Left ventricle myocardium inferior (tissue), 1 donor: ENCODE measurements around the gene MAPK1. TPM values are rescaled to one million over a fixed set of nuclear protein-coding genes. Genes with fewer than 3 reads are reported as not detected.
"Not testable (repeated sequence)": the region's sequence is repeated elsewhere in the genome, so short reads cannot be mapped to it uniquely, and the experiment has no call there.

ENCODE experiments used
- DNase-seq: peaks from one replicate; pipeline ENCODE4 v3.0.0-alpha.2; 2020
- H3K27ac ChIP-seq: fragments of 200-600 bp; replicated peaks from 2 replicates; pipeline ENCODE4 v1.8.0; 2021
- H3K27me3 ChIP-seq: fragments of 200-600 bp; 2 replicates; pipeline ENCODE4 v1.8.0; 2021; ENCODE audit warnings: low read depth
- H3K36me3 ChIP-seq: fragments of 200-600 bp; 2 replicates; pipeline ENCODE4 v1.8.0; 2021
- H3K4me1 ChIP-seq: fragments of 200-600 bp; 2 replicates; pipeline ENCODE4 v1.8.0; 2021
- H3K4me3 ChIP-seq: fragments of 200-600 bp; 2 replicates; pipeline ENCODE4 v1.8.0; 2021; ENCODE audit warnings: mild to moderate bottlenecking, moderate library complexity
- H3K9me3 ChIP-seq: fragments of 200-600 bp; replicated peaks from 2 replicates; pipeline ENCODE4 v1.8.0; 2021
- CTCF ChIP-seq: fragments of 200-600 bp; IDR thresholded peaks from 2 replicates; pipeline ENCODE4 v1.8.0; 2021; ENCODE audit warnings: antibody characterized with exemption, mild to moderate bottlenecking, borderline replicate concordance
- intact Hi-C: fragments of 100-400 bp; cut with micrococcal nuclease; formaldehyde crosslinking; loops from one replicate; pipeline ENCODE4 v1.11.0; 2022
- total RNA-seq: library from RNA; stranded (reverse); fragmentation: NEBNext Ultra II Directional; extraction: Animal tissue kit (Norgen Biotek cat#: 25700); gene quantifications from one replicate; pipeline ENCODE4 v1.2.1, GENCODE V29; 2021
- donor health status: DM: no; HTN: yes; CAD: no; lungs with severe emphysema.

The MAPK1 gene
- total RNA-seq, 1 donor from 2014 or later, result 91.7 TPM

- Histone ChIP-seq H3K27ac (no peak overlapping the region), H3K36me3 (peaks cover 54% of the 10 kb centered on the region)
- intact Hi-C loops, result no loop called here
Measured at GRCh38 chr22:21796231-21796630, 71.2 kb downstream of the MAPK1 start.

GRCh38 chr22:21793716-21794115 is 73.7 kb downstream of the MAPK1 start:
- H3K9me3 ChIP-seq, DNase-seq, intact Hi-C loops, H3K27me3 ChIP-seq, H3K4me3 ChIP-seq, H3K27ac ChIP-seq: not testable (repeated sequence)
- Histone ChIP-seq H3K36me3 (peaks cover 43% of the 10 kb centered on the region), H3K4me1 (peaks cover 27% of the 10 kb centered on the region)

More at GRCh38 chr22:21796231-21796630, 71.2 kb downstream of the MAPK1 start:
- Histone ChIP-seq H3K4me1 (peaks cover 27% of the 10 kb centered on the region), H3K27me3 (no peaks in the 10 kb centered on the region), H3K4me3 (no peak overlapping the region), H3K9me3 (no peaks in the 10 kb centered on the region)
- no peak for TF ChIP-seq CTCF
- DNase-seq, result no peak

GRCh38 chr22:21791635-21792625 is 75.5 kb downstream of the MAPK1 start:
- TF ChIP-seq CTCF, result no peak
- intact Hi-C loops, result no loop called here
- Histone ChIP-seq H3K4me1 (peaks cover 9% of the 10 kb centered on the region), H3K9me3 (no peaks in the 10 kb centered on the region), H3K36me3 (peaks cover 52% of the 10 kb centered on the region), H3K27ac (no peak overlapping the region), H3K27me3 (no peaks in the 10 kb centered on the region), H3K4me3 (no peak overlapping the region)
- DNase-seq, result no peak

GRCh38 chr22:21790849-21791610 is 76.4 kb downstream of the MAPK1 start:
- peaks cover 47% of the 10 kb centered on the region for H3K36me3 ChIP-seq
- H3K4me1 ChIP-seq, H3K27ac ChIP-seq, H3K27me3 ChIP-seq, intact Hi-C loops, DNase-seq, H3K9me3 ChIP-seq, H3K4me3 ChIP-seq: not testable (repeated sequence)

- Histone ChIP-seq H3K4me1 (no peaks in the 10 kb centered on the region), H3K27ac (no peak overlapping the region), H3K9me3 (no peaks in the 10 kb centered on the region), H3K4me3 (no peak overlapping the region), H3K36me3 (peaks cover 45% of the 10 kb centered on the region), H3K27me3 (no peaks in the 10 kb centered on the region)
- DNase-seq, result no peak
- no peak for TF ChIP-seq CTCF
- intact Hi-C loops, result no loop called here
Measured at GRCh38 chr22:21790359-21790758, 77.1 kb downstream of the MAPK1 start.

GRCh38 chr22:21787565-21787964 is 79.9 kb downstream of the MAPK1 start:
- intact Hi-C loops, DNase-seq, H3K27ac ChIP-seq, H3K4me1 ChIP-seq, H3K4me3 ChIP-seq, H3K27me3 ChIP-seq, H3K9me3 ChIP-seq: not testable (repeated sequence)
- peaks cover 45% of the 10 kb centered on the region for H3K36me3 ChIP-seq

- intact Hi-C loops, result no loop called here
- Histone ChIP-seq H3K4me1 (peaks cover 7% of the 10 kb centered on the region), H3K36me3 (peaks cover 55% of the 10 kb centered on the region), H3K9me3 (no peaks in the 10 kb centered on the region), H3K27ac (no peak overlapping the region), H3K4me3 (no peak overlapping the region), H3K27me3 (no peaks in the 10 kb centered on the region)
- no peak for TF ChIP-seq CTCF
- DNase-seq, result no peak
Measured at GRCh38 chr22:21780259-21780658, 87.2 kb downstream of the MAPK1 start.
